Measurements from ENCODE around the gene WDFY3. TPM values are rescaled to one million over a fixed set of nuclear protein-coding genes. Genes with fewer than 3 reads are reported as not detected.

The WDFY3 gene
- polyA plus RNA-seq, 1 donor (not counting 4 experiments of a cell fraction or from before 2014, with no cell fraction given): 28.5 TPM

GRCh38 chr4:84887824-84888223, 78.7 kb downstream of the WDFY3 start:
- no peak overlapping the region for H3K27ac ChIP-seq (ENCODE audit: control insufficient read depth, insufficient read depth, low read length)
- dilution Hi-C loops (cut with MboI; ENCODE audit: extremely low pct_ligation_motif_present, low sequenced_read_pairs): no loop called here
- H4K20me1 ChIP-seq (ENCODE audit: control insufficient read depth, extremely low read depth, insufficient read depth, low read length): no peaks in the 10 kb centered on the region
- no peak for DNase-seq (ENCODE audit: low read depth, low spot score)
- no peaks in the 10 kb centered on the region for H3K9me3 ChIP-seq (ENCODE audit: control insufficient read depth, low read depth, low read length)
- H3K4me3 ChIP-seq (ENCODE audit: control insufficient read depth in 2 of 3, extremely low read depth in 1 of 3, insufficient read depth in 2 of 3, low read depth in 1 of 3, low read length in 3 of 3): no peak overlapping the region
- H3K4me1 ChIP-seq (ENCODE audit: control insufficient read depth, extremely low read depth, insufficient read depth, low read length): no peaks in the 10 kb centered on the region
- FAIRE-seq: no peak
- no peak overlapping the region for H3K4me2 ChIP-seq (ENCODE audit: control insufficient read depth, extremely low read depth, insufficient read depth, low read depth, low read length)
- TF ChIP-seq CTCF (optimal IDR thresholded peaks at IDR 0.05 in 1 of 3, IDR thresholded peaks at IDR 0.05 in 1 of 3, conservative IDR thresholded peaks at IDR 0.05 in 1 of 3; ENCODE audit: extremely low read depth in 1 of 3, insufficient read depth in 2 of 3, low read length in 3 of 3) (no peak), EZH2 (IDR thresholded peaks at IDR 0.05; ENCODE audit: low read length) (no peak)
- H3K9me1 ChIP-seq (ENCODE audit: control insufficient read depth, extremely low read depth, insufficient read depth, low read length): no peaks in the 10 kb centered on the region
- H3K9ac ChIP-seq (ENCODE audit: control insufficient read depth, extremely low read depth, insufficient read depth, low read length): no peak overlapping the region
- no peaks in the 10 kb centered on the region for H3K79me2 ChIP-seq (ENCODE audit: control insufficient read depth, insufficient read depth, low read length)
- H3K36me3 ChIP-seq (ENCODE audit: control insufficient read depth in 2 of 2, extremely low read depth in 1 of 2, insufficient read depth in 2 of 2, low read length in 2 of 2): peaks cover 0 to 2% of the 10 kb centered on the region in 2 experiments
- H2AFZ ChIP-seq (ENCODE audit: control insufficient read depth, low read length): no peak overlapping the region
- no peaks in the 10 kb centered on the region for H3K27me3 ChIP-seq (ENCODE audit: control insufficient read depth, extremely low read depth, insufficient read depth, low read length)

- Histone ChIP-seq H2AFZ (ENCODE audit: control insufficient read depth, low read length) (no peak overlapping the region), H3K27ac (ENCODE audit: control insufficient read depth, insufficient read depth, low read length) (no peak overlapping the region), H3K9me3 (ENCODE audit: control insufficient read depth, low read depth, low read length) (no peaks in the 10 kb centered on the region), H3K9me1 (ENCODE audit: control insufficient read depth, extremely low read depth, insufficient read depth, low read length) (no peaks in the 10 kb centered on the region), H4K20me1 (ENCODE audit: control insufficient read depth, extremely low read depth, insufficient read depth, low read length) (no peaks in the 10 kb centered on the region), H3K4me1 (ENCODE audit: control insufficient read depth, extremely low read depth, insufficient read depth, low read length) (peaks cover 17% of the 10 kb centered on the region), H3K4me3 (ENCODE audit: control insufficient read depth in 2 of 3, extremely low read depth in 1 of 3, insufficient read depth in 2 of 3, low read depth in 1 of 3, low read length in 3 of 3) (no peak overlapping the region), H3K36me3 (ENCODE audit: control insufficient read depth in 2 of 2, extremely low read depth in 1 of 2, insufficient read depth in 2 of 2, low read length in 2 of 2) (no peaks in the 10 kb centered on the region), H3K27me3 (ENCODE audit: control insufficient read depth, extremely low read depth, insufficient read depth, low read length) (no peaks in the 10 kb centered on the region), H3K4me2 (ENCODE audit: control insufficient read depth, extremely low read depth, insufficient read depth, low read depth, low read length) (no peak overlapping the region), H3K9ac (ENCODE audit: control insufficient read depth, extremely low read depth, insufficient read depth, low read length) (no peak overlapping the region), H3K79me2 (ENCODE audit: control insufficient read depth, insufficient read depth, low read length) (no peaks in the 10 kb centered on the region)
- TF ChIP-seq CTCF (optimal IDR thresholded peaks at IDR 0.05 in 1 of 3, IDR thresholded peaks at IDR 0.05 in 1 of 3, conservative IDR thresholded peaks at IDR 0.05 in 1 of 3; ENCODE audit: extremely low read depth in 1 of 3, insufficient read depth in 2 of 3, low read length in 3 of 3) (no peak), EZH2 (IDR thresholded peaks at IDR 0.05; ENCODE audit: low read length) (no peak)
- dilution Hi-C loops (cut with MboI; ENCODE audit: extremely low pct_ligation_motif_present, low sequenced_read_pairs): no loop called here
- FAIRE-seq (peak; percentile 74), DNase-seq (ENCODE audit: low read depth, low spot score) (no peak)
Observed at GRCh38 chr4:84879651-84880200, 86.8 kb downstream of the WDFY3 start.
